Measurements from ENCODE around the gene TNFAIP8L2.
A peak's percentile ranks its signal among the peaks of the same experiment; 100 is the strongest.
"Not testable (repeated sequence)": the region's sequence is repeated elsewhere in the genome, so short reads cannot be mapped to it uniquely, and the experiment has no call there.

Gene TNFAIP8L2

GRCh38 chr1:151192047-151192446, 35.6 kb downstream of the TNFAIP8L2 start:
- DNase-seq (ENCODE audit: low read depth), result no peak

DNA sequence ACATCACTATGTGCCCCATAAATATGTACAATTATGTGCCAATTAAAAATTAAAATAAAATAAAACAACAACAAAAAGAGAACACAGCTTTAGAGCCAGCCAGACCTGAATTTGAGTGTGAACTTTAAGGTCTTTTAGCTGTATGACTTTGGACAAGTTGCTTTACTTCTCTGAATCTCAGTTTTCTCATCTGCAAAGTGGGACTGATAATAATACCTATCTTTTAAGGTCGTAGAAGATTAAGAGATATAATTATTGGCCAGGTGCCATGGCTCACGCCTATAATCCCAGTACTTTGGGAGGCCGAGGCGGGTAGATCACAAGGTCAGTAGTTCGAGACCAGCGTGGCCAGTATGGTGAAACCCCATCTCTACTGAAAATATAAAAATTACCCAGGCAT, 36.9 kb downstream of the TNFAIP8L2 start:
- DNase-seq (ENCODE audit: low read depth), result no peak

DNA sequence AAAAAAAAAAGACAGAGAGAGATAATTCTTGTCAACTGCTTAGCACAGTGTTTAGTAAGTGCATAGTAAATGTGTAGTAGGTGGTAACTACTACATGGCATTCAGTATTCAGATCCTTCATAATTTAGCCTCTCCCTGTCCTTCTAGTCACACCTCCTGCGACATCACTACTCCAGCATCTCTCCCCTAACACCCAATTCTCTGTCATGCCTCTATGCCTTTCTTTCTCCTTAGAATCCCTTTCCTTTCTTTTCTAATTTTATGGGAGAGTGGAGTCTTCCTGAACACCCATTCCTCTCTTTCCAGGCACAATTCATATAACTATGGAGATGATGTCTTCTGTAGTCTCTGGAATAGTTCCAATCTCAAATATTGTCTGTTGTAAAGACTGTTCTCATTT, 37.4 kb downstream of the TNFAIP8L2 start:
- no peak for DNase-seq (ENCODE audit: low read depth)

DNA sequence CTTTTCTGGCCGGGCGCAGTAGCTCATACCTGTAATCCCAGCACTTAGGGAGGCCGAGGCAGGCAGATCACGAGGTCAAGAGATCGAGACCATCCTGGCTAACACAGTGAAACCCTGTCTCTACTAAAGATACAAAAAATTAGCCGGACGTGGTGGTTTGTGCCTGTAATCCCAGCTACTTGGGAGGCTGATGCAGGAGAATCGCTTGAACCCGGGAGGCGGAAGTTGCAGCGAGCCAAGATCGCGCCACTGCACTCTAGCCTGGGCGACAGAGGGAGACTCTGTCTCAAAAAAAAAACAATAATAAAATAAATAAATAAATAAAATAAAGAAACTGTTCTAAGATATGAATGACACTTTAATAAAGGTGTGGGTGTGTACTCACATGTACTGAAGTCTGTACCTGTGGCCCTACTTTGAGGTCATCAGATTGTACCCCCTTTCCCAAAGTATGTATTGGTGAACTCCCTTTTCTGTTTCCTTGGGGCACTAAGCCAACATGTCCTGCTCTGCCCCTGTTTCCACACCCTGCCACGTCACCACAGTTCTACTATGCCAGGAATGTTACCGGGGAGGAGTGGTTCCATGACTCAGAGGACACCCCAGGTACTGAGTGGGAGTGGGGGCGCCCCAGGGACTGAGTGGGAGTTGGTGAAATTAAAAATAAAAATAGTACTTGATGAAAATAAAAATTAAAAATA, 38.6 kb downstream of the TNFAIP8L2 start:
- DNase-seq (ENCODE audit: low read depth), result not testable (repeated sequence)

- peak; percentile 32 for DNase-seq (ENCODE audit: low read depth)
Measured at GRCh38 chr1:151196292-151196800, 39.9 kb downstream of the TNFAIP8L2 start.

DNA sequence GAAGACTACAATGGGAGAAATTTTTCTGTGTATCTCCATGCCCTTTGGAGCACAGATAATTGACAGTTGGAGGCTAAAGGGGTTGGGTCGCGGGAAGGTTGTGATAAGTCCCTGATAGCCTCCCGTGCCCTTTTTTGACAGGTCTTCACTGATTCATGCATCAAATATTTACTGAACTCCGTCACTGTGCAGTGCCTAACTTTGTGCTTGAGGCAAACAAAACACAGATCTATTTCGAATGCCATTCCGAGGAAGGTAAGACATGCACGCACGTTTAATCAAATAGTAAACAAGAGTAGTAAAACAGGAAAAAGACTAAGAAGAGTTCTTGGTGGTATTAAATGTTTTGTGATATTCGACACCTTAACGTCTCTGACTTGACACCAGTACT, 41.4 kb downstream of the TNFAIP8L2 start:
- no peak for DNase-seq (ENCODE audit: low read depth)

DNA sequence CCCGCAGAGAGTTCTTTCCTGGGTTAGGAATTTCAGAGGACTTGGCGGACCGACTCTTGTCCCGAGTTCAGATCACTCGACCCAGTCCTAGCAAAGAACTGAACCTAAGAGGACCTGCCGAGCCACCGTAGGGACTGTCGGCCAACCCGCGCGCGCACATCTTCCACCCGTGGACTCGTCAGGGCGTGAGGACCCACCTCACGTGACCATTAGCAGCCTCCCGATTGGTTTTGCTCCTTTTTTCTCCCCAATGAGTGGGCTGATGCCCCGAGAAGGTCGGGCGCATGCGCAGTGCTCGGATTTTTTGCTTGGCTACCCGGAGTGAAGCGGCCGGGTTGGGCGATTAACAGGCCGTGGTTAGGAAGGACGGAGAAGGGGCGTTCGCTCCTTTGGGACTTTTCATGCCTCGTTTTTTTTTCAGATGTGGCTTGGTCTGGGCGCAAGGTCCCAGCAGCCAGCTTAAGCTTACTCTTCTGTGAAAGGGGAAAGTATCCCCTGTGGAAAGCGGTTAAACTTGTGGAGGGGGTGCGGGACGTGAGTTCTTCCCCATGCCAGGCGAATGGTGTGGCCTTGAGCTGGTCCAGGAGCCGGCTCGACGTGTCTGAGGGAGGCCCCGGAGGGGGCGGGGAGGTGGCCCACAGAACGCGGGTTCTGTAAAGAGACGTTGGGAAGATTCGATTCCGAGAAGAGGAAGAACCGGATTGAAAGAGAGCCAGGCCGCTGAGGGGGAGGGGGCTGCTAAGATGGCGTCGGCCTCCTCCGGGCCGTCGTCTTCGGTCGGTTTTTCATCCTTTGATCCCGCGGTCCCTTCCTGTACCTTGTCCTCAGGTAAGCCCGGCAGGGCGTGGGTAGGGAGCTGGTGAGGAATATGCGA, 42.0 kb downstream of the TNFAIP8L2 start, which contains the start of gene PIP5K1A:
Gene PIP5K1A (plus strand): TSS at position 299 of the 874 bp plus-strand sequence. CDS start 445 bp downstream, at position 744.
- DNase-seq (ENCODE audit: low read depth), result peak; percentile 98

DNA sequence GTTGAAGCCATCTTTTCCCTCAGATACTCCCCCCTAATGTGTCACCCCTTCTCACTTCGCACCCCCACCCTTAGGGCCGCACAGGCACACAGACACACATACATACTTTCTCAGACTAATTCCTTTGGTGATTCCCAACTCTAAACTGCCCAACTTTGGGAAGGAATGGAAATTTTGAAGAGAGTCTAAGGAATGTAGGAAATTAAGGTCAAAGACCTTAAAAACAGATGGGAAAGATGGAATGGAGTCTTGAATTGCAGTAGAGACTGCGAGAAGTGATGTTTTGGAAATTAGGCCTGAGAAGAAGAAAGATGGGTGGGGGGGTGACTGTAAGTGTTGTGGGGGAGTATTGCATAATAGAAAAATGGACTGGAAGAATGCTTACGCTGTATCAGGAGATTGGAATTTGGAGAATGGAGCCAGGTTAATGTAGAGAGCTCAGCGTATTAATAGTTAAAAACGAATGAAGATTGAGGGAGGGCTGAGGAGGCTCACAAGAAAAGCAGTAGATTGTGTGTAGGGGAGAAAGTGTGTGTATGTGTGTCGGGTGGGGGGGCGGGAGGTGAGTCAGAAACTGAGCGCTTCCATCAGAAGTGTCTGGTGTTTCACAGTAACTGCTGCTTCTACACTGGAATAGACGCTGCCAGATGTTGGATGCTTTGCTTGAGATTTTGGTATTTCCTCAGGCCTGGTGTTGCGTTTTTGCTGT, 43.6 kb downstream of the TNFAIP8L2 start:
- DNase-seq (ENCODE audit: low read depth), result no peak

DNA sequence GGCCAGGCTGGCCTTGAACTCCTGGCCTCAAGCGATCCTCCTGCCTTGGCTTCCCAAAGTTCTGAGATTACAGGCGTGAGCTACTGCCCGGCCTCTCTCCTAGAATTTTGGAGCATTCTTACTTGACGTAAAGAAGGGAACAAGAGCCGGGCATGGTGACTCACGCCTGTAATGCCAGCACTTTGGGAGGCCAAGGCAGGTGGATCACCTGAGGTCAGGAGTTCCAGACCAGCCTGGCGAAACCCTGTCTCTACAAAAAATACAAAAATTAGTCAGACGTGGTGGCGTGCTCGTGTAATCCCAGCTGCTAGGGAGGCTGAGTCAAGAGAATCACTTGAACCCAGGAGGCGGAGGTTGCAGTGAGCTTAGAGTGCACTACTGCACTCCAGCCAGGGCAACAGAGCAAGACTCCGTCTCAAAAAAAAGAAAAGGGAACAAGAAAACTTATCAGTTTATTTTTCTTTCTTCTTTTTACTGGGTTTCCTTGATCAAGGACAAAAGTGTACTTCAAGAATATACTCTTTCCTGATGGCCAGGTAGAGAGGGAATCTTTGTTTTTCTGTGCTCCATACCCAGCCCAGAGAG, 49.0 kb downstream of the TNFAIP8L2 start:
- not testable (repeated sequence) for DNase-seq (ENCODE audit: low read depth)
